HG02981 (cell line): ENCODE measurements around the gene RABAC1.
"Not testable (repeated sequence)": the region's sequence is repeated elsewhere in the genome, so short reads cannot be mapped to it uniquely, and the experiment has no call there.

ENCODE experiments used
- ATAC-seq: cut with Tn5 transposase; IDR thresholded peaks from one replicate; pipeline ENCODE4 v1.9.1; 2021; ENCODE audit warnings: mild to moderate bottlenecking, moderate library complexity; ENCODE audit not compliant: unreplicated experiment

The RABAC1 gene

DNA sequence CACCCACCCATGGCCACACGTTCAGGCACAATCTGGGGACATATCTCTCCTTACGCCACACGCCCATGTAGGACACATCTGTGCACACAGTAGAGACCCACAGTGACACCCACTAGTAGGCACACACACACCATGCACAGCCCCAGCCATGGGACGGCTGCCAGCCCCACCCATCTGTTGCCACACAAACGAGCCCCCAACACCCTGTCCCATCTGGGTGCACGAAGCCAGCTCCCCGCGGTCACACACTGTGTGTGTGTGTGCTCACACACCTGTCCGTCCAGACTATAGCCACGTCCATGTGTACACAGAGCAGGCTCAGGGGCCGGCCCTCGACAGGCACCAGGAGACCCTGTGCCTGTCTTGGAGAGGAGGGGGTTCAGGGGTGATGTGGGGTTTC is 41.4 kb downstream of the RABAC1 start:
- no peak for ATAC-seq

DNA sequence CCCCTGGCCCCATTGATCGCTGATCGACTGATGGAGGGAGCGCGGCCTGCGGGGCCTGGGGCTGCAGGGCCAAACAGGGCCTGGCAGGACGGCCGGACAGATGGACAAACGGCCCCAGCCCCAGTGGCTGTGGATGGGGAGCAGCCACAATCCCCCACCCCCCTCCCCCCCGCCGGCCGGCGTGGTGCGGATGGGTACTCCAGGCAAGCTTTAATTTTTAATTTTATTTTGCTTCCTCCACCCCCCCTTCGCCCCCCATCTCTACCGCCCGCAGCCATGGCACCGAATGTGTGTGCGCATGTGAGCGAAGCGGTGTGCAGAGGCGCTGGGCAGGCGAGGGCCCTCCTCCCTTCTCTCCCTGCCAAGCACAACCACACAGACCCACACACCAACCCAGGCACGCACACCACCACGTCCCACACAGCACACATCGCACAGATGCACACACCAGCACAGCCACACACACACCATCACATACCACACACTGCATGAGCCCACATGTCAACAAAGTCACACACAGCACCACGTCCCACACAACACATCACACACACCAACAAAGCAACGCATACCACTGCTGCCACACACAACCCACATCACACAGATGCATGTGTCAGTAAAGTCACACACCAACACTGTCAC is 43.2 kb downstream of the RABAC1 start:
- ATAC-seq, result no peak

DNA sequence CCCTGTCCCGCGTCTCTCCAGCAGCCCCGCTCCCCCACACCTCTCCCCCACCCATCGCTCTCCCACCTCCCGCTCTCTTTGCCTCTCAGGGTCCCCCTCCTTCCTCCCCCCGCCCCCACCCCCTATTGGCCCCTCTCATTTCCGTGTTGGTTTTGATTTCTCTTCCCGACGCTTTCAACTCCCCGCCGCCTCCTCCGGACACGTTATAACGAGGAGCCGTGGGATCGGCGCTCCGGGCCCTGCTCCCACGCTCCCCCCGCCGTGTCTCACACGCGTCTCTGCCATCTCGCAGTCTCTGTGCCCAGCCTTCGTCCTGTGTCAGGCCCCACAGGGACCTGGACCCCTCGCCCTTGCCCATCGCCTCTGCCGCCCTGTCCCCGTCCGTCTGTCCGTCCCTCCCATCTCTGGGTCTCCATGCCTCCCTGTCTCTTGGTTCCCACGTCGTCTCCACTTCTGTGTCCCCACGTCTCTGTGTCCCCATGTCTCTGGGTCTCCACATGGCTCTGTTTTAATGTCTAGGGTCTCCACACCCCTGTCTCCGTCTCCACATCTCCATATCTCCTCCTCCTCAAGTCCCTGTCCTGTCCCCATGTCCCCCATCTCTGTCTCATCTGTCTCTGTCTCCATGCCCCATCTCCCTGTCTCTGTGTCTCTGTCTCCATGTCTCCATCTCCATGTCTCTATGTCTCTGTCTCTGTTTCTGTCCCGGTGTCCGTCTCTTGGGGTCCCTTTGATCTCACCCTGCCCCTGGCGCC is 43.9 kb downstream of the RABAC1 start:
- ATAC-seq, result no peak

DNA sequence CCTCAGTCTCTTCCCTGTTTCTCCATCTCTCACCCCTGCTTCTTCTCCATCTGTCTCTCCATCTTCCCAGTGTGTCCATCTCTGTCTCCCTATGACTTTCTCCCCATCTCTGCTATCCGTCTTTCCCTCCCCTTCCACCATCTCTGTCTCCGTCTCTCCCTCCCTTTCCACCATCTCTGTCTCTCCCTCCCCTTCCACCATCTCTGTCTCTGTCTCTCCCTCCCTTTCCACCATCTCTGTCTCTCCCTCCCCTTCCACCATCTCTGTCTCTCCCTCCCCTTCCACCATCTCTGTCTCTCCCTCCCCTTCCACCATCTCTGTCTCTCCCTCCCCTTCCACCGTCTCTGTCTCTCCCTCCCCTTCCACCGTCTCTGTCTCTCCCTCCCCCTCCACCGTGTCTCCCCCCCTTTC is 44.7 kb downstream of the RABAC1 start:
- ATAC-seq, result not testable (repeated sequence)

DNA sequence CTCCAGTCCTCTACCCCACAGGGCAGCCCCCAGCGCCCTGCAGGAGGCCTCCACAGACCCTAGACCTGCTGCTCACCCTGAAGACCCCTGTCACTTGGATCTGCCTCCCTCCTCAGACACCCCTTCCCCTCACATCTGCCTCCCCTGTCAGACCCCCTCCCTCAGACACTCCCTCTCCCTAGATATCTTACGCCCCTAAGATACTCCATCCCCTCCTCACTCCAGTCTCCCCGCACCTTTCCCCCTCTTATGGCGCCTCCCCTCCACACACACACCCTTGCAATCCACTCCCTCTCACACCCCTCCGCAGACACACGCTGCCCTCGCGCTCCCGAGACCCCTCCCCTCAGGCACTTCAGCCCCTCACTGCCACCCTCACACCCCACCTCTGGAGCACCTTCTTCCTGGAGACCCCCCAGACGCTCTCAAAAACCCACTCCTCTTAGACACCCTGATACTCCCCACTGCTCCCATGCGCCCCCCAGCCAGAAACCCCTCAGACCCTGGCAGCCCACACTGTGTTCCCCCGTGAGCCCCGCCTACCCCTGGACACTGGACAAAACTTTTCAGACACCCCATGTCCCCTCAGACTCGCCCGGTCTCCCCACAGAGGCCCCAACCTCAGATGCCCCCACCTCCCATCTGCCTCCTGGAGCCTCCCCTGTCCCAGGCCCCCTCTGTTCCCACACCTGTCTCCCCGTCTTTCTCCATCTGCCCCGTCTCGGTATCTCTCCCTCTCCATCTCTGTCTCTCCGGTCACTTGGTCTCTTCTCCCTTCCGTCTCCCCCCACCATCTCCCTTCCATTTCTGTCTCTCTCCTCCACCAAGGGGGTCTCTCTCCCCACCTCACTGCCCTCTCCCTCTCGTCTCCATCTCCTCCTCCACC is 45.3 kb downstream of the RABAC1 start:
- ATAC-seq, result no peak

DNA sequence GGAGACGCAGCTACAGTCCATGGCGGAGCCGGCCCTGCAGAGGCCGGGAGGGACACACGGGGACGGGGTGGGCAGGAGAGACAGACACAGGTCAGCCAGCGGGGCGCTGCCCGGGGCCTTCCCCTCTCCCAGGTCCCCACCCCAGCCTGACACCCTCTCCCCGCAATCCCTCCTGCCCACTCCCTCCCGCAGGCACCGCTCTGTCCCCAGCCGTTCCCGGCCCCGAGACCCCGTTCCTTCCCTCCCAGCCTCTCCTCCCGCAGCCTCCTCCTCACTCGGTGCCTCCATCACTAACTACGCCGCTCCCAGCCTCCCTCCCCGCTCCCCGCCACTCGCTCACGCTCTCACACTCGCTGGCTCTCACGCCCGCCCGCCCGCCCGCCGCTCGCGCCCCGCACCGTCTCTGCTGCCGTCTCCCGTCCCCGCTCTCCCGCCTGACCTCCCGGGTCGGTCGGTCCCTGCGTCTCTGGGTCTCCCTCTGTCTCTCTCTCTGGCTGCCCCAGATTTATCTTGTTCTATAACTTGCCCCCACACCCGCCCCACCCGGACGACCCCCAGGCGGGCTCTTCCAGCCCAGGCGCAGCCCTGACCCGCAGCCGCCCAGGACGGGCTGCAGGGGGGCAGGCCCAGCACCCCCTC is 46.1 kb downstream of the RABAC1 start:
- ATAC-seq, result no peak

DNA sequence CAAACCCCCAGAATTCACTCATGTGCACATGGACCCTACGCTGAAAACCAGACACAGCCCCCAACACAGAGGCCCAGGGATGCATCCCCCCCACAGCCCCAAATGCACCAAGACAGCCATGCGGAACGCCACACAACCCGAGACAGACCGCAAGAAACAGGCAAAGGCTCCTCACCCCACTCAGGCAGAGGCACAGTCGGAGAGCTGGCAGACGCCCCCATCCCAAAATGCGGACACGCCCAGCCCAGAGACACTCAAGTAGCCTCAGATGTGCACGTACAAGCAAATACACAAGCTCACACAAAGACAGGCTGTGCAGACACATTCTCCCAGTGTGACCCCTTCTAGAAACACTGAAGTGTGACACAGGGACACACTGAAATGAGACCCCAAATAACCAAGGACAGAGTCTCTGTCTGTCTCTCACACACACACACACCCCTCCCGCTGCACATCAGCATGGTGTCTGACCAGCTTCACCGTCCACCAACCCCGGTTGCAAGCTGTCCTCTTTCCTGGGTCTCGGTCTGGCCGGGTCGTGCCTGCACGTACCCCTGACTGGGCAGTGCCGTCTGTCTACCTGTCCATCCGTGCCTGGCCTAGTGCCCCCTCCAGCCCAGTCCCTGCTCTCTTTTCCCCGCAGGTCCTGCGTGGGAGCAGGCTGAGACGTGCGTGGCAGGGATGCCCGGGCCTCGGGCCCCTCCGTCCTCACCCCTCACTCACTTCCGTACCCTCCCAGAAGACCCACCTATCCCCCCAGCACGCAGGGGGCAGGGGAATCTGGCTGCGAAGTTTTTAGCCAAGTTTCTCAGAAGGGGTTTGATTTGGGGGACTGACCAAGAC is 47.0 kb downstream of the RABAC1 start:
- ATAC-seq, result no peak

DNA sequence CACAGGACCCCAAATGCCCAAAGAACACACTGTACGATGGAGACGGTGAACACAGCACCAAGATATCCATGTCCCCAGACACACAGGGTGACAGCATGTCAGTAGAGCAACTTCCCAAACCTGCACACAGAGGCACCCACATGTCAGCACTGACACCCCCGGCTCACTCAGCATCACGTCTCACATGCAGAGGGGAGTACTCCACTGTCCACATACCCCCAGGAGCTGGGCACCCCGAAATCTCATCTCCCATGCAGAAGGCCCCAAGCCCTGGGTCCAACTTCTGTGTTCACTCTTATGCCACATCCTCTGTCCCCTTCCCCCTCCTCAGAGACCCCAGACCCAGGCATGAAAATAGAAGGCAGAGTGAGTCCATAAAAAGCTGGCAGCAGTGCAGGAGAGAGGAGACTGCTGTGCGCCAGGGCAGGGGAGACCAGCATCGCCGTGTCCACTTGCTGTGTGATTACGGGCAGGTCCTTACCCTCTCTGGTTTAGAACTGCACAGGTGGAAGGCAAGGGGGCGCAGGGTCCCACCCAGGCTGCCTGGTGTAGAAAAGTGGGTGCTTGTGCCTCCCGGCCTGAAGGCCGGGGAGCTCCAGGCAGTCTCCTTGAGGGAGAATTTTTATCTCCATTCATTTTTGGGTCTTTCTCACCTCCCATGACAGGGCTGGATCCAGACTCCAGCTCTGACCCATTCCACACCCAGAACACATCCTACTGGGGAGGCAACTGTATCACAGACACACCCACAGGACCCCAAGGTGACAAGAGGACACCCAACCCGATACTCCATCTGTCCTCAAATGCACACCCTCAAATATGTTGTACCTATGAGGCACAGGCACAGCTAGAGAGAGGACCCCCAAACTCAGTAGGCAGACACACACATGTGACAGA is 47.9 kb downstream of the RABAC1 start:
- no peak for ATAC-seq

DNA sequence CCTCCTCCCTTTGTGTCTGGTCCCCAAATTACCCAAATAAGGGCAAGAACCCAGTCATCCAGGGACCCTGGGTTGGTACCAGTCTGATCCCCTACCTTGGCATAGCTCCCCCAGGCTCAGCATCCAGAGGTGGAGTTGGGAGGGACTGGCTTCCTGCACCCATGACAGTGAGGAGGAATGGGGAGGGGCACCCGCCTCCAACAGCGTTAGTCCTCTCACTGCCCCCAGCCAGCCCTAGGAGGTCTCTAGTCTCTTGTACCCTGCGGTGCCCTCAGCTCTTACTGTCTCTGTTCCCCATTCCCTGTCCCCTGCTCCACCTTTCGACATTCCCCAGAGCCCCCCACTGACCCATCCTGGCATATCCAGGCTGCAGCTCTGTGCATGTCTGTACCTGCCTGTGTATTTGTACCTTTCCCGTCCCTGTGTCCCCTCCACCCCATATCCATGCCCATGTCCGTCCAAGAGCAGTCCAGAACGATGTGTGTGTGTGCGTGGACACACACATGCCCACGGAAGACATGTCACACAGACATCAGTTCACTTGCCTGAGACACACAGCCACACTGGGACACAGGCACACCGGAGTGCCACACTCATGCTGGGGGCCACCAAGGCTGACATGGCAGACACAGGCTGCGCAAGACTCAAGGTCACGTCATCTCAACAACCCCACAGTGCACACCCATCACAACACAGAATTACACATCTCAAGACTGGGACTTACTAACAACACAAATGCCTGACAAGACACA is 48.7 kb downstream of the RABAC1 start:
- ATAC-seq, result no peak

DNA sequence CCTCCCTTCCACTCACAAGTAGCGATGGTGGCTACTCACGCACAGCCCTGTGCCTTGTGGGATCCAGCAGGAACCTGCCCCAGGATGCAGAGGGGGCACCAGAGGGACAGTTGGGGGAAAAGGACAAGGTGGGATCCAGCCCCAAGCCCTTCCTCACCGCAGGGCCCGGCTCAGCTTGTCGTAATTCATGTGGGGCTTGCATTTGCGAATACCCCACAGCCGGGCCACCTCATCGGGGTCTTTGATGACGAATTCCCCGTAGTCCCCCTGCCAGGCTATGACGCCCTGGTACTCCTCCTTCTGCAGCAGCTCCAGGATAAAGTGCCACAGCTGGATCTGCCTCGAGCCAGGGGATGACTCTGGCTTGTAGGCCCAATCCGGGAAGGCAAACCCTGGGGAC is 49.4 kb downstream of the RABAC1 start:
- no peak for ATAC-seq

DNA sequence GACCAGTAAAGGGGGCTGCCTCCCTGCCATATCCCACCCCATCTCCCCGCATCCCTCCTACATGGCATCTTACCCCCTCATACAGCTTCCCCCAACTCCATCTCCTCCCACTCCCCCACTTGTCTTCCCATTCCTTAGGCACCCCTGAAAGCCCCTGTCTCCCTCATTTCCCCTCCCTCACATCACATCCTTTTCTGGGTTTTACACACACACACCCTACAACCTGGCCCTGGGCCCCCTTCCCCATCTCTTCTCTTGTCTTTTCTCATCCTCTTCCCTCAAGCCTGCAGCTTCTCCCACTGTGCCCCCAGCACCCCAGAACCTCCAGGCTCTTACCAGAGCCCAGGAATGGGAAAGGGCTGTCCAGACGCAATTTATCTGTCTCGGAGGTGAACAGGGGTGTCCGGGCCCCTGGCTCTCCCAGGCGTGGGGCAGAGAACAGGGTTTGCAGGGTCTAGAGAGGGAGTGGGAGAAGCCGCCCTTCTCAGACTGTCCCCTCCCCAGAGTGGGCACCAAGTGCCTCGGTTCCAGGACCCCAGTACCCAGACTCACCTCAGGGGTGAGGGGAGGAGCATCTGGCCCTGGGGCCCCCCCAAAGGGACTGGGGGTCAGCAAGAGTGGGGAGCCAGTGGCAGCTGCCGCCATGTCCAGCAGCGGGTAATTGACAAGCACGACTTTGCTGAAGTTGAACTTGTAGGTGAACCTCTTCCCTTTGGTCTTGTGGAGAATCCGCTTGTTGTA is 50.2 kb downstream of the RABAC1 start:
- no peak for ATAC-seq

DNA sequence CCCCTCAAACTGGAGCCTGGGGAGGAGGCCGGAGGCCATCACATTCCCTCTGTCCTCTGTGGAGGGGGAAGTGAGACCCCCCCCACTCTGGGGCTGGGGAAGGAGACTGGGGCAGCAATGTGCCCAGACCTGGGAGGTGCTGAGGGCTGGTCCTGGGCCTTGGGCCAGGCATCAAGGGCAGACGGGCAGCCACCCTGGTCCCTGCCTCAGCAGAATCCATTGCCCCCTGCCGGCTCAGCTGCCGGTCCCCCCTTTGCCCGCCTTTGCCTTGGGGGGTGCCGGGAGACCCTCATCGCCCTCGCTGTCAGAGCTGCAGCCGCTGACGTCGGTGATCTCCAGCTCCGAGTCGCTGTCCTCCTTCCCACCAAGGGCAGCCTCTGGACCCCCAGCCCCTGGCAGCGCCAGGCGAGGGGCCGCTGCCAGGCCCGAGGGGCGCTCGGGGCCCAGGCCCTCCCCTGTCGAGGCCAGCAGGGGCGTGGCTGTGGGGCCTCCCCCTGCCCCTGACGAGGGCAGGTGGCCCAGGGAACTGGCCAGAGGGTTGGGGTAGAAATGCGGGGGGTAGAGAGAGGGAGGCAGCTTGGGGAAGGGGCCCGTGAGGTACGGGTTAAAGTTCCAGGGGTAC is 51.0 kb downstream of the RABAC1 start:
- ATAC-seq, result no peak

DNA sequence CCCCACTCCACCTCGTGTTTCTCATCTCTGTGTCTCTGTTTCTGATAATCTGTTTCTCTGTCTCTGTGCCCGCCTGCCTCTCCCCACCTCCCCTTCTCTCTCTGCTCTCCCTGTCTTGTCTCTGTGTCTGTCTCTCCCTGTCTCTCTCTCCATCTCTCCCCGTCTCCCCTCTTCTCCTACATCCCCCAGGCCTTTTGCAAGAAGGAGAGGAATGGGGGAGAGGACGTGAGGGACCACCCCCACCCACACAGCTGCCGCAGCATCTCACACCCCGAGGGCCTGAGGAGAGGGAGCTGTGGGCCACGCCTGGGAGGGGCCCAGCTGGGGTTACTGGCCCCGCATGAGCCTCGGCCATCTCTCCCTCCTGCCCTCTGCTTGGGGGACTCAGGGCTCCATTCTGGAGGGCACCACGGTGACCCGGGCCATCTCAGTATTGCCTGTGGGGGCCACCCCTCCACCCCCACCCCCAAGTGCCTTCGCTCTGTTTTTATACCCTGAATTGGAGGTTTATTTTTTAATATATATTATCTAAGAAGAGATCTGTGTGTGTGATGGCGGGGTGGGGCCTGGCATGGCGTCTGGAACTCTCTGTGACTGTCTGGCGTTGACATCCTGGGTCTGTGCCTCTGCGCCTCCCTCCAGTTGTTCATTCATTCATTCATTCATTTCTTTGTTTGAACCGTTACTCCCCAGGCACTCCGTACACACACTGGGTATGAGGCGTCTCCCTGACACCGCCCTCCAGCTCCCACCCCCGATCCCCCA is 52.0 kb downstream of the RABAC1 start:
- no peak for ATAC-seq
